Activated CD8-positive, alpha-beta memory T cell treated with anti-CD3 and anti-CD28 coated beads, Interleukin-2, amount 50 U/mL, for 24 hours (primary cell): ENCODE results near the gene RPS6KA3.
"Not testable (repeated sequence)": the region's sequence is repeated elsewhere in the genome, so short reads cannot be mapped to it uniquely, and the experiment has no call there.

Experiments
- DNase-seq: peaks from one replicate; pipeline ENCODE4 v3.0.0-alpha.2; 2020; ENCODE audit errors: extremely low read depth

Gene RPS6KA3

DNA sequence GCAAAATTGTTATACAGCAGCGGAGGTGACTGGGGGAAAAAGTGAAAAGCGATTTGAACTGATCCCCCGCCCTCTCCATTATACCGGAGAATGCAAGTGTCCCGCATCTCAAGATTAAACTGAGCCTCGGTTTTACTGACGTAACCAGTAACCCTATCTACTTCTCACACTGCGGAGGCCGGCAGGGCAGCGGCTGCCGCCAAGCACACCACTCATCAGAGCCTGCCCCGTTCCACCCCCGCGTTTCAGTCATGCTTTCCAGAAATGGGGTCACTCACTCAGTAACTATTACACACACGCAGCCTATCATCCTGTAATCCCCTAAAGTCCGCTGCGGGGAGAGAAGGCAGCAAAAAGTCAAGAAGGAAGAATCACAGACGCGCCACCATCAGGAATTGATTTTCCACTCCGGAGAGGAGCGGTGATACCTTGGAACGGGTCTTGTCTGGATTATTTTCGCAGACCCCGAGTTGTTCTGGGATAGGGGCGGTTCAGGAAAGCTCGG is 1.4 kb downstream of the RPS6KA3 start:
- peak; percentile 45 for DNase-seq

DNA sequence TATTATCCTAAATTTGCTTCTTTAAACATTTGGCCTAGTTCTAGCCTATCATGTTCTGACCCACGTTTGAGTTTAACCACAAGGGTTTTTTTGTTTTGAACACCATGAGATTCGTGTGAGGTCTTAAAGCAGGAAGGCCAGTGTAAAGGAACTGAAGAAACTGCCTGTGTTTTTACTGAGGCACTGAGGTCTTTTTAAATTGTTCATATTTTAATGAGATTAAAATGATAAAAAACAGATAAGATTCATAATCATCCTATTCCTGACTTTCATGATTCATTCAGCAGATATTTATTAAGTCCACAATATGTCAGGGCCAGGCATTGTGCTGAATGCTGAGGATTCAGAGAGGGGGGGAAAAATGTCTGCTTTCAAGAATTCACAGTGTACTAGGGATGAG is 3.2 kb downstream of the RPS6KA3 start:
- DNase-seq: no peak

GRCh38 chrX:20260885-20261284 is 5.8 kb downstream of the RPS6KA3 start:
- DNase-seq: no peak

DNA sequence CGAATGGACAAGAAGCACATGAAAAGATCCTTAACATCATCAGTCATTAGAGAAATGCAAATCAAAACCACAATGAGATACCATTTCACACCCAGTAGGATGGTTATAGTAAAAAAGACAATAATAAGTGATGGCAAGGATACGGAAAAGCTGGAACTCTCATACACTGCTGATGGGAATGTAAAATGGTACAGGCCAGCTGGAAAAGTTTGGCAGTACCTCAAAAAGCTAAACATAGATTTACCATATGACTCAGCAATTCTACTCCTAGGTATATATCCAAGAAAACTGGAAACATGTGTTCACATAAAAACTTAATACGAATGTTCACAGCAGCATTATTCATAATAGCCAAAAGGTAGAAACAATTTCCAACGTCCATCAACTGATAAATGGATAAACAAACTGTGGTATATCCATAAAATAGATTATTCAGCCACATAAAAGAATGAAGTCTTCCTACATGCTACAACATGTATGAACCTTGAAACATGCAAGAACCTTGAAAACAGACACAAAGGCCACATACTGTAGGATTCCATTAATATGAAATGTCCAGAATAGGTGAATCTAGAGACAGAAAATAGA is 11.9 kb downstream of the RPS6KA3 start:
- no peak for DNase-seq

- DNase-seq: no peak
Observed at GRCh38 chrX:20253232-20253543, 13.5 kb downstream of the RPS6KA3 start.

- peak; percentile 45 for DNase-seq
Observed at GRCh38 chrX:20252381-20253231, 14.1 kb downstream of the RPS6KA3 start.

- no peak for DNase-seq
Observed at GRCh38 chrX:20251691-20252090, 15.0 kb downstream of the RPS6KA3 start.

- not testable (repeated sequence) for DNase-seq
Observed at GRCh38 chrX:20250146-20250545, 16.6 kb downstream of the RPS6KA3 start.

GRCh38 chrX:20248592-20249192 is 18.0 kb downstream of the RPS6KA3 start:
- no peak for DNase-seq

- no peak for DNase-seq
Observed at GRCh38 chrX:20244931-20245330, 21.8 kb downstream of the RPS6KA3 start.

- DNase-seq: no peak
Observed at GRCh38 chrX:20240201-20240600, 26.5 kb downstream of the RPS6KA3 start.

DNA sequence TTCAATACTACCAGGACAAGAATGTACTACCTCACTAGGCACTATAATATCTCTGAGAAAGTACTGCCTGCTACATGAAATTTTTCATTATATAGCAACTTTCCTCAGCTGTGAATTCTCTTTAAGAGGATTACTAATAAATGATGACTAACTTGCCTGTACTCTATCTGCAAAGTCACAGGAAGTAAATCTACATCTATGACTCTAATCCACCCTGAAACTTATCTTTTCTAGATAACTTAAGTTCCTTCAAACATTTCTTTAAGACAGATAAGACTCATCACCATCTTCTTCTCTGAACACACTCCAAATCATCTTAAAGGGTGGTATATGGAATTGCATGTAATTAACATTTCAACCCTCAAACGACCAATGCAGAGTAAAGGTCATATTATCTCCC is 28.8 kb downstream of the RPS6KA3 start:
- no peak for DNase-seq

DNA sequence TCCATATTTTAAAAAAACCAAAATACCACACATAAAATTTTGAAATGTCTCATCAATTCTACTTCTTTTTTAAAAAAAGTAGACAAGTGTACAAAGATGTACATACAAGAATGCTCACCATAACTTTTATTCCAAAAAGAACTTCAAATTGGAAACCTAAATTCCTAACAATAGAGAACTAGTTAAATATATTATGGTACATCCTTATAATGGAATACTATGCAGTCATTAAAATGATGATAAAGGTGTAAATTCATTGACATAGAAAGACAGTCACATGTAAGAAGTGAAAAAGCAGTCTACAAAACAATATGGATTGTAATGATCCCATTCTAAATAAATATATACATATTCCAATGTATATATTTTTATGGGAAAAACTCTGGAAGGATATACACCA is 31.0 kb downstream of the RPS6KA3 start:
- DNase-seq: no peak

- no peak for DNase-seq
Observed at GRCh38 chrX:20233336-20233735, 33.4 kb downstream of the RPS6KA3 start.

GRCh38 chrX:20231598-20231997 is 35.1 kb downstream of the RPS6KA3 start:
- no peak for DNase-seq

- no peak for DNase-seq
Observed at GRCh38 chrX:20230406-20230805, 36.3 kb downstream of the RPS6KA3 start.

- no peak for DNase-seq
Observed at GRCh38 chrX:20229155-20229554, 37.6 kb downstream of the RPS6KA3 start.

DNA sequence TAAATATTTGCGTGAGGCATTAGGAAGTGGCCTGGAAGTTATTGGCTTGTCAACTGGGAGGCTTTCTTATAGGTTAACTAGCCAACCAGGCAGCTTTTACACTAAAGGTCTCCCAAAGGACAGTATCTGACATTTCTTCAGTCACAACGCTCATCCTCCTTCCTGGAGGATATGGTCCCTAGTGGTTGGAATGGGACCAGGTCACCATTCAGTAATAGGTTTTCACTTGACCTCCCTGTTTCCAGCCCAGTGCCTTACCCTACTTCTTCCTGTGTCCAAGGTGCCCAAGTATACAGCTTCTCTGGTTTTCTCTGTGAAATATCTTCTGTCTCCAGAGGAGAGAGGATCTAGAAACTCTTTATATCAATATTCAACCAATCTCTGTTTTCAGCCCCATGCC is 38.5 kb downstream of the RPS6KA3 start:
- no peak for DNase-seq

DNA sequence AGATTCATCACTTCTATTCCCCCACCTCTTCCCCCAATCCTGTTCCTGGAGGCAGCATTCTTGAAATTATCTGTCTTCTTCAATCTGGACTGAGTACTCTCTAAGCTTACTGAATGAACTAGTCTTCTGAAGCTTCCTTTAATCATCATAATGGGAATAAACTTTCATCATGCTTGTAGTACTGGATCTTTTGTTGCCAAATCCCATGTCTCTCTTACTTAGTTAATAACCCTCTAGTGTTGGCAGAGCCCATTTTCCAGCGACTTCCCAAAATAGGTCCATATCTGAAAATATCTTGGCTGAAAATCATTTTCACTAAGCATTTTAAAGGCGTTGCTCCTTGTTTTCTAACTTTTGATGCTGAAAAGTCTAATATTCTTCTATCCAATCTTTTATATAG is 39.6 kb downstream of the RPS6KA3 start:
- no peak for DNase-seq

- no peak for DNase-seq
Observed at GRCh38 chrX:20225488-20225833, 41.2 kb downstream of the RPS6KA3 start.

DNA sequence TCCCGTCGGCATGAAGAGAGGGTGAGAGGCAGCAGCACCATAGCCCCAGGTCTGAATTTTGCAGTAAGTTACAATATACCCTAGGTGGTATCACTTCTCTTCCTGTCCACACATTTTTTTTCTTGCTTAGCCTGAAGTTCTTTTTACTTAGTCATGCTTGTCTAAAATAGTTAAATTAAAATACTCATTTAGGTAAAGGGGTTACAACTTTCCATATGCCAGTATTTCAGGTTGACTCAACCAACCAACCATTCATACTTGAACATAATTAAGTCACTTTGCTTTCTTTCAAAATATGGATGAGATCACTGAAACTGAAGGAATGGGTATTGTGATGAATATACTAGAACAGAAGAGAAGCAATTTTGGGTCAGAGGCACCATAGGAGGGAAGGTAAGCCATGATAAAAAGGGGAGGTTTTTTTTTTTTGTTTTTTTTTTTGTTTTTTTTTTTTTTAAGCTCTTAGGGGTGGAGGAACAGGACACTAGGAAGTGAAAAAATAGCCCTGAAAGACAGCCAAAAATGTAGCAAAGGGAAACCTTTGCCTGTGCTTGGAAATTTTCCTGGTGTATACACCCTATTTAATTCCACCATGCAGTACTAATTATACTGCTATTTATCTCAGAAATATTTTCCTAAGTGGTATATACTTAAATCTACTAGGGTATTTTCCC is 41.8 kb downstream of the RPS6KA3 start:
- DNase-seq: no peak

- no peak for DNase-seq
Observed at GRCh38 chrX:20221902-20222301, 44.8 kb downstream of the RPS6KA3 start.
